HEK293 (cell line): ENCODE data around the gene MS4A6A.

ENCODE experiments used
- OSR2 ChIP-seq: fragments of 450-650 bp; formaldehyde crosslinking; IDR thresholded peaks from 2 replicates; pipeline ENCODE4 v1.5.1; 2016; ENCODE audit warnings: missing biosample characterization, missing genetic modification characterization
- SP2 ChIP-seq: fragments of 450-650 bp; formaldehyde crosslinking; IDR thresholded peaks from 2 replicates; pipeline ENCODE4 v1.5.1; 2016; ENCODE audit warnings: missing biosample characterization, missing genetic modification characterization
- YY1 ChIP-seq: fragments of 450-650 bp; formaldehyde crosslinking; IDR thresholded peaks from 2 replicates; pipeline ENCODE4 v1.5.1; 2018; ENCODE audit warnings: missing biosample characterization, missing genetic modification characterization
- ZNF19 ChIP-seq: fragments of 450-650 bp; formaldehyde crosslinking; IDR thresholded peaks from 2 replicates; pipeline ENCODE4; 2016; ENCODE audit warnings: missing biosample characterization, missing genetic modification characterization, low read depth
- ZNF24 ChIP-seq: fragments of 450-650 bp; formaldehyde crosslinking; IDR thresholded peaks from 2 replicates; pipeline ENCODE4 v1.5.1; 2016; ENCODE audit warnings: missing biosample characterization, missing genetic modification characterization
- ZNF274 ChIP-seq, 2 experiments: fragments of 200-500 bp in 1 of 2; fragments of 450-650 bp in 1 of 2; sonication (Bioruptor generic) in 1 of 2; formaldehyde crosslinking in 1 of 2; IDR thresholded peaks; 2 replicates each; pipeline versions ENCODE4 v1.5.1 to v1.6.1; 2014 to 2016; ENCODE audit warnings: borderline replicate concordance in 1 of 2, inconsistent platforms in 1 of 2, low read length in 1 of 2, missing biosample characterization in 1 of 2, missing genetic modification characterization in 1 of 2
- ZNF423 ChIP-seq: fragments of 450-650 bp; formaldehyde crosslinking; IDR thresholded peaks from 2 replicates; pipeline ENCODE4 v1.5.1; 2016; ENCODE audit warnings: missing biosample characterization, missing genetic modification characterization
- ZNF843 ChIP-seq: fragments of 450-650 bp; formaldehyde crosslinking; IDR thresholded peaks from 2 replicates; pipeline ENCODE4 v1.5.1; 2016; ENCODE audit warnings: missing biosample characterization, missing genetic modification characterization
- TF ChIP-seq, protein P1 (sequence below): fragments of 450-650 bp; formaldehyde crosslinking; IDR thresholded peaks from 2 replicates; pipeline ENCODE4 v1.5.1; 2016; ENCODE audit warnings: missing biosample characterization, missing genetic modification characterization
- TF ChIP-seq, protein P2 (sequence below): fragments of 450-650 bp; formaldehyde crosslinking; IDR thresholded peaks from 2 replicates; pipeline ENCODE4 v1.5.1; 2016; ENCODE audit warnings: missing biosample characterization, missing genetic modification characterization
- TF ChIP-seq, protein P3 (sequence below): fragments of 450-650 bp; formaldehyde crosslinking; IDR thresholded peaks from 2 replicates; pipeline ENCODE4 v1.5.1; 2016; ENCODE audit warnings: missing biosample characterization, missing genetic modification characterization
- TF ChIP-seq, protein P4 (sequence below): fragments of 450-650 bp; formaldehyde crosslinking; IDR thresholded peaks from 2 replicates; pipeline ENCODE4 v1.5.1; 2016; ENCODE audit warnings: missing biosample characterization, missing genetic modification characterization

DNA sequence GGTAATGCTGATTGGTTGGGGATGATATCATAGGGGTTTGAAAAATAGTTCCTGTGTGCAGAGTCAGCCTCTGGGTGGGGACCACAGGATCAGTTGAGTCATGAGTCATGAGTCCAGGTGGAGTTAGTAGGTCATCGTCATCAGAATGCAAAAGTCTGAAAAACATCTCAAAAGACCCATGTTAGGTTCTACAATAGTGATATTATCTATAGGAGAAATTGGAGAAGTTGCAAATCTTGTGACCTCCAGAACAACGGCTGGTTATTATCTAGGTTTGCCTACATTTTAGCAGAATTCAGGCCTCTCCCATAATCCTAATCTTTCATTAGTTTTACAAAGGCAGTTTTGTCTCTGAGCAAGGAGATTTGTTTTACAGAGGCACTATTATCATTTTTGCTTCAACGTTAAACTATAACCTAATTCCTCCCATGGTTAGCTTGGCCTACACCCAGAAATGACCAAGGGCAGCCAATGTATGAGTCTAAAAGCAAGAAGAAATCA lies 55.5 kb downstream of the MS4A6A start:
- TF ChIP-seq ZNF274 (IDR thresholded peaks at IDR 0.05; ENCODE audit: low read length) = no peak
- TF ChIP-seq ZNF274 (tag by site-specific recombination; IDR thresholded peaks at IDR 0.05; ENCODE audit: borderline replicate concordance) = no peak
- TF ChIP-seq, protein P1, sequence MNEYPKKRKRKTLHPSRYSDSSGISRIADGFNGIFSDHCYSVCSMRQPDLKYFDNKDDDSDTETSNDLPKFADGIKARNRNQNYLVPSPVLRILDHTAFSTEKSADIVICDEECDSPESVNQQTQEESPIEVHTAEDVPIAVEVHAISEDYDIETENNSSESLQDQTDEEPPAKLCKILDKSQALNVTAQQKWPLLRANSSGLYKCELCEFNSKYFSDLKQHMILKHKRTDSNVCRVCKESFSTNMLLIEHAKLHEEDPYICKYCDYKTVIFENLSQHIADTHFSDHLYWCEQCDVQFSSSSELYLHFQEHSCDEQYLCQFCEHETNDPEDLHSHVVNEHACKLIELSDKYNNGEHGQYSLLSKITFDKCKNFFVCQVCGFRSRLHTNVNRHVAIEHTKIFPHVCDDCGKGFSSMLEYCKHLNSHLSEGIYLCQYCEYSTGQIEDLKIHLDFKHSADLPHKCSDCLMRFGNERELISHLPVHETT (tag by site-specific recombination) = no peak
- no peak for TF ChIP-seq ZNF19 (tag by site-specific recombination)
- TF ChIP-seq, protein P2, sequence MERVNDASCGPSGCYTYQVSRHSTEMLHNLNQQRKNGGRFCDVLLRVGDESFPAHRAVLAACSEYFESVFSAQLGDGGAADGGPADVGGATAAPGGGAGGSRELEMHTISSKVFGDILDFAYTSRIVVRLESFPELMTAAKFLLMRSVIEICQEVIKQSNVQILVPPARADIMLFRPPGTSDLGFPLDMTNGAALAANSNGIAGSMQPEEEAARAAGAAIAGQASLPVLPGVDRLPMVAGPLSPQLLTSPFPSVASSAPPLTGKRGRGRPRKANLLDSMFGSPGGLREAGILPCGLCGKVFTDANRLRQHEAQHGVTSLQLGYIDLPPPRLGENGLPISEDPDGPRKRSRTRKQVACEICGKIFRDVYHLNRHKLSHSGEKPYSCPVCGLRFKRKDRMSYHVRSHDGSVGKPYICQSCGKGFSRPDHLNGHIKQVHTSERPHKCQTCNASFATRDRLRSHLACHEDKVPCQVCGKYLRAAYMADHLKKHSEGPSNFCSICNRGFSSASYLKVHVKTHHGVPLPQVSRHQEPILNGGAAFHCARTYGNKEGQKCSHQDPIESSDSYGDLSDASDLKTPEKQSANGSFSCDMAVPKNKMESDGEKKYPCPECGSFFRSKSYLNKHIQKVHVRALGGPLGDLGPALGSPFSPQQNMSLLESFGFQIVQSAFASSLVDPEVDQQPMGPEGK (tag by site-specific recombination) = no peak
- no peak for TF ChIP-seq ZNF843 (tag by site-specific recombination)
- TF ChIP-seq, protein P3, sequence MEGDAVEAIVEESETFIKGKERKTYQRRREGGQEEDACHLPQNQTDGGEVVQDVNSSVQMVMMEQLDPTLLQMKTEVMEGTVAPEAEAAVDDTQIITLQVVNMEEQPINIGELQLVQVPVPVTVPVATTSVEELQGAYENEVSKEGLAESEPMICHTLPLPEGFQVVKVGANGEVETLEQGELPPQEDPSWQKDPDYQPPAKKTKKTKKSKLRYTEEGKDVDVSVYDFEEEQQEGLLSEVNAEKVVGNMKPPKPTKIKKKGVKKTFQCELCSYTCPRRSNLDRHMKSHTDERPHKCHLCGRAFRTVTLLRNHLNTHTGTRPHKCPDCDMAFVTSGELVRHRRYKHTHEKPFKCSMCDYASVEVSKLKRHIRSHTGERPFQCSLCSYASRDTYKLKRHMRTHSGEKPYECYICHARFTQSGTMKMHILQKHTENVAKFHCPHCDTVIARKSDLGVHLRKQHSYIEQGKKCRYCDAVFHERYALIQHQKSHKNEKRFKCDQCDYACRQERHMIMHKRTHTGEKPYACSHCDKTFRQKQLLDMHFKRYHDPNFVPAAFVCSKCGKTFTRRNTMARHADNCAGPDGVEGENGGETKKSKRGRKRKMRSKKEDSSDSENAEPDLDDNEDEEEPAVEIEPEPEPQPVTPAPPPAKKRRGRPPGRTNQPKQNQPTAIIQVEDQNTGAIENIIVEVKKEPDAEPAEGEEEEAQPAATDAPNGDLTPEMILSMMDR = no peak
- no peak for TF ChIP-seq SP2 (tag by site-specific recombination)
- TF ChIP-seq OSR2 (tag by site-specific recombination) = no peak
- TF ChIP-seq, protein P4, sequence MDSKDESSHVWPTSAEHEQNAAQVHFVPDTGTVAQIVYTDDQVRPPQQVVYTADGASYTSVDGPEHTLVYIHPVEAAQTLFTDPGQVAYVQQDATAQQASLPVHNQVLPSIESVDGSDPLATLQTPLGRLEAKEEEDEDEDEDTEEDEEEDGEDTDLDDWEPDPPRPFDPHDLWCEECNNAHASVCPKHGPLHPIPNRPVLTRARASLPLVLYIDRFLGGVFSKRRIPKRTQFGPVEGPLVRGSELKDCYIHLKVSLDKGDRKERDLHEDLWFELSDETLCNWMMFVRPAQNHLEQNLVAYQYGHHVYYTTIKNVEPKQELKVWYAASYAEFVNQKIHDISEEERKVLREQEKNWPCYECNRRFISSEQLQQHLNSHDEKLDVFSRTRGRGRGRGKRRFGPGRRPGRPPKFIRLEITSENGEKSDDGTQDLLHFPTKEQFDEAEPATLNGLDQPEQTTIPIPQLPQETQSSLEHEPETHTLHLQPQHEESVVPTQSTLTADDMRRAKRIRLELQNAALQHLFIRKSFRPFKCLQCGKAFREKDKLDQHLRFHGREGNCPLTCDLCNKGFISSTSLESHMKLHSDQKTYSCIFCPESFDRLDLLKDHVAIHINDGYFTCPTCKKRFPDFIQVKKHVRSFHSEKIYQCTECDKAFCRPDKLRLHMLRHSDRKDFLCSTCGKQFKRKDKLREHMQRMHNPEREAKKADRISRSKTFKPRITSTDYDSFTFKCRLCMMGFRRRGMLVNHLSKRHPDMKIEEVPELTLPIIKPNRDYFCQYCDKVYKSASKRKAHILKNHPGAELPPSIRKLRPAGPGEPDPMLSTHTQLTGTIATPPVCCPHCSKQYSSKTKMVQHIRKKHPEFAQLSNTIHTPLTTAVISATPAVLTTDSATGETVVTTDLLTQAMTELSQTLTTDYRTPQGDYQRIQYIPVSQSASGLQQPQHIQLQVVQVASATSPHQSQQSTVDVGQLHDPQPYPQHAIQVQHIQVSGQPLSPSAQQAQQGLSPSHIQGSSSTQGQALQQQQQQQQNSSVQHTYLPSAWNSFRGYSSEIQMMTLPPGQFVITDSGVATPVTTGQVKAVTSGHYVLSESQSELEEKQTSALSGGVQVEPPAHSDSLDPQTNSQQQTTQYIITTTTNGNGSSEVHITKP (tag by site-specific recombination) = no peak
- TF ChIP-seq ZNF423 (tag by site-specific recombination) = no peak
- no peak for TF ChIP-seq ZNF24 (tag by site-specific recombination)
- TF ChIP-seq YY1 (tag by site-specific recombination) = no peak
